HG03025 (cell line): ENCODE measurements around the gene SRP14.
"Not testable (repeated sequence)": the region's sequence is repeated elsewhere in the genome, so short reads cannot be mapped to it uniquely, and the experiment has no call there.

Experiments
- ATAC-seq: cut with Tn5 transposase; IDR thresholded peaks from one replicate; pipeline ENCODE4 v1.9.1; 2021; ENCODE audit warnings: mild to moderate bottlenecking, moderate library complexity; ENCODE audit not compliant: unreplicated experiment, low FRiP score

Gene SRP14

DNA sequence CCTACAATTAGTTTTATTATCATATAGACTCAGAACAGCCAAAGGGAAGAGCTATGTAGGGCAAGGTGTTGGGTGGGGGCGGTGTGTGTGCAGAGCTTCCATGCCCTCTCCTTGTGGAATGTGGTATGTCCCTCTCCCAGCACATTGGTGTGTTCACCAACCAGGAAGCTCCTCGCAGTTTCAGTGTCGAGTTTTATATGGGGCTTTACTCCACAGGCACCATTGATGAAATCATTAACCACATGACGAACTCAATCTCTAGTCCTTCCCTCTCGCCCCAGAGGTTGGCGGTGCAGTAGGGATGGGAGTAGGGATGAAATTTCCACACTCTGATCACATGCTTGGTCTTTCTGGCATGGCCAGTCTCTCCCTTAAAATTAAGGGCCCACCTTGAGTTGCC is 13.6 kb upstream of the SRP14 start:
- no peak for ATAC-seq

DNA sequence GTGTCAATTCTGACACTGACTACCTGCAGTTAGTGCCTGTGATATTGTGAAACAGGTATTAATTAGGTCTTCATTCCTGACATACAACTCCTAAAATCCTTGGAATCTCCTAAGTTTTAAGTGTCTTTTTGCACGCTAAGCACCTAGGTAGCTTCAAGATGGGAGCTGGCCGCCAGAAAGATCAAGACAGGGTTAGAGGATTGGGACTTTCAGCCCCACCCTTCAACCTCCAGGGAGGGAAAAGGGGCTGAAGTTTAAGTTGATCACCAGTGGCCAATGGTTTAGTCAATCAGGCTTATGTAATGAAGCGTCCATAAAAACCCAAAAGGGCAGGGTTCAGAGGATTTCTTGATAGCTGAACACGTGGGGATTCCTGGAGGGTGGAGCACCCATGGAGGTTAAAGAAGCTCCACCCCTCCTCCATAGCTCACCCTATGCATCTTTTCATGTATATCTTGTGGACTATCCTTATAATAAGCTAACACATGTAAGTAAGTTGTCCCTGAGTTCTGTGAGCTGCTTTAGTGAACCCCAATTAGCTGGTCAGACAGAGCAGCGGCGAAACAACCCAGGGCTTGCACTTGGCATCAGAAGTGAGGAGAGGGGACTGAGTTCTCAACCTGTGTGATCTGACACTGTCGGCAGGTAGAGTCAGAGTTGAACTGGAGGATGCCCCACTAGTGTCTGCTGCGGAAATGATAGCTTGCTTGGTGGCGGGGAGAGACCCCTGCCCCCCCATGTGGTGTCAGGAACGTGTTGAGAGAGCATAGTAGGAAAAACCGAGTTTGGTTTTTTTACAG is 12.8 kb upstream of the SRP14 start:
- ATAC-seq, result no peak

DNA sequence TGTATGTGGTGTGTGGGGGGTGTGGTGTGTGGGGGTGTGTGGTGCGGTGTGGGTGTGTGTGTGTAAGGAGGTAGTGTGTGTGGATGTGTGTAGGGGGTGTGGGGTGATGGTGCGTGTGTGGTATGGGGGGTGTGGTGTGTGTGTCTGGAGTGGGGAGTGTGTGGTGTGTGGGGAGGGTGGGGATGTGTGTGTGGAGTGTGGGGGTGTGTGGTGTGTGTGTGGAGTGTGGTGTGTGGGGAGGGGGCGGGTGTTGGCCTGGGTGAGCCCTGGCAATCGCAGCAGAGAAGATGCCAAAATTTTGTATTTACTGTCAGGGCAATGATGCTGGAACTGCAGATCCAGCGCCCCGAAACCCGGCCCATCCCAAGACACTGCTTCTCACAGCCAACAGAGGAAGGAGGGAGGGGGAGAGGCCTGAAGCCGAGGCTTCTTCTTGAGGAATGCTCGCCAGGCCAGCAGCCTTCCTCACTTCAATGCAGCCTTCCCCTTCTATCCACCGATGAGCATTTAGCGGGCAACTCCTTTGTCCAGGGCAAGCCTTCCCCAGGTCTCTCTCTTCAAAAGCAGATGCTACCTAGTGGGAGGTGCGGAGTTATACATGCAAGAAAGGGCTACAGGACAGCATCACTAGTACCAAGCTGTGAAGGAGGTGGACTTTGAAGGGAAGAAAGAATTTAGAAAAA is 11.9 kb upstream of the SRP14 start:
- no peak for ATAC-seq

DNA sequence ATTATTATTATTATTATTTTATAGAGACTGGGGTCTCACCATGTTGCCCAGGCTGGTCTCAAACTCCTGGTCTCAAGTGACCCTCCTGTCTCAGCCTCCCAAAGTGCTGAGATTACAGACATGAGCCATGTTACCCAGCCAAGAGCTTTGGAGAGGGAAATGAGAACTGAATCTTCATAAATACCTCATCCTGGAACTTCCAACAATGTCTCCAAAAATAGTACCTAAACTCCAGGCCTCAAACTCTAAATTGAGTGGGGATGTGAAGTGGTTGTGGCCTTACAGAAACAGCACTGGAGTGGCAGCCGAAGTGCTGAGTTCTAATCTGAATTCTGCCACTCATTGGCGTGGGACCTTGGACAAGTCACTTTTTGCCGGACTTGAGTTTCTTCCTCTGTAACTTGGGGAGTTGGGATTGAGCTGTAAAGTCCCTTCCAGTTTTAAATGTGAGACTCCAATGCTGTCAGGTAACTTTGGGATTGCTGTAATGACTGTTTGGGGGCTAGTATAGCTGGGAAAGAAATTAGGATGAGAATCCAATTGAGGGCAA is 10.0 kb upstream of the SRP14 start:
- ATAC-seq, result no peak

DNA sequence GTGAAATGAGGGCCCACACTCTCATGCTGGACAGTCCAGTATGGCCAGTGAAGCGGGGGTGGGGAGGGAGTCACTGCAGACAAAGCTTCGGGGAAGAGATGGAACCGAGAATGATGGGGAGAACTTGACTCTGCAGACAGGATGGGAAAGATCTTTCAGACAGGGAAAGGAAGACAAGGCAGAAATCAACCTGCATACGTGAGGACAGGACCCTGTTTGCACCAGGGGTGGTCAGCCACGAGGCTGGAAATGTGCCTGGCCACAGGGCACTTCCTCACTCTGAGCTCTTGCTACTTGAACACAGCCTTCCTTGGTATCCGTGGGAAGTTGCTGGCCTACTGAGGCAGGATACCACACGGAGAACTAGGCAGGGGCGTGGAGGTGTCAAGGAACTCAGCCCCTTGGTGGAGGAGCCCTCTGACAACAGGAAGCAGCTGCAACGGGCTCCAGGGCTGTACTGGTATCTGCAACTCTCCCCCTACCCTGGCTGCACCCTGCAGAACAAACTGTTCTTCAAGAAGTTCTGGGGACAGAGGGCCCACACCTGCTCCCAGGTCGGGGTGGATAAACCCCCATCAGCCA is 9.3 kb upstream of the SRP14 start:
- ATAC-seq, result no peak

DNA sequence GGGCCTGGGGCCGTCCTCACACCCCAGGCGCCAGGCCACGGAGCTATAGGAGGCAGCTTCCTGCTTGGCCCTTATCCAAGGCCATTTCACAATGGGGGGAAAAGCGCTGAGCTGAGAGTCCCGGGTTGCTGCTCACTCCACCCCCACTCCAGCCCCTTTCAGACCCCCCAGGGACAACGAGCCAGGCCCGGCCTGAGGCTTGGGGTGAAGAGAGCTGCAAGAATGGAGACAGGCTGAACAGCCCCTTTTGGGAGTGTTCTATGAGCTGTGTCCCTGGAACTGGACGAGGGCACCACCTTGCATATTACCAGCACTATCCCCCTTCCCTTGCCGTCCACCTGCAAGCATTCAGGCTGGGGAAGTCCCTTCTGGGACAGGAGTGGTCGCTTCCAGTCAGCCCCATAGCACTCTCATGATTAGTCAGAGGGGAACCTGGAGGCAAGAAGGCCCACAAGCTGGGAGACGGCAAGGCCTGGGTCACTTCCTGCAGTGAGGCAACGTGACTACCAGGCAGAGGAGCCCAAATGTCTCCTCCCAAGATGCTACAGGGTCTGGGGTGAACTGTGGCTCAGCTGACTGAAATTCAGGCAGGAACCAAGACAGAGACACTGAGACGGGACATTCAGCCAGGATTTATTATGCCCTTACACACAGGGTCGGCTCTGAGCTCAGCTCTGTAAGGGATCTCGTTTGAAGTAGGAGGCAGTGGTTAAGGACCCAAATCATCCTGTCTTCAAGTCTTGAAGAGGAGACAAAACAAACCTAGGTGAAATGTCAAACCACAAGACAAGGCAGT is 8.6 kb upstream of the SRP14 start:
- peak; percentile 39 for ATAC-seq

DNA sequence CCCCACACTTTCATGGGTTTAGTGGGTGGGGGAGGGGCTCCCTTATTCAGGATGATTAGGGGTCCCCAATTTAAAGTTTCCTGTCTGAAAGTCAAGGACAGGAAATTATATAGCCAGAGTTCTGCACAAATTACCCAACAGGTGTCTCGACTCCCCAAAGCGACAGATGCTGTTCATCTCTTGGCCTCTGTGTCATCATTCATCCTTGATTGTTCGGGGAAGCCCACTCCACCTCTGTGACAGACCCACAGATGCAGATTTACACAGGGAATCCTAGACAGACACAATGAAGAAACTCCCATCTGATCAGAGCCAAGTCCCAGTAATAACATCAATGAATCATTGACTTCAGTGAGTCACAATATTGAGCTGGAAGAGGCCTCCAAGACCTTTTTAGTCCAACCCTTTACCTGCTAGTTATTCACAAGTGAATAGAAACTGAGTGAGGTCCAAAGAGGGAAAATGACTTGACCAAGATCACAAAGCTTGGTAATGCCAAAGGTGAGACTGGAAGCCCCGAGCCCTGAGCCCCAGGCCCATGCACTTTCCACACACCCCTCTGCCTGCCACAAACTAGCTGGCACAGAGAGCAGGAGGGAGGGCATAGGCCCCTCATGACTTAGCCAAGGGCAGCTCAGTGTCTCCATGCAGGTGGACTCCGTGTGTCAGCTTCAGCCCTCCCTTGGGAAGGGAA is 7.9 kb upstream of the SRP14 start:
- no peak for ATAC-seq

DNA sequence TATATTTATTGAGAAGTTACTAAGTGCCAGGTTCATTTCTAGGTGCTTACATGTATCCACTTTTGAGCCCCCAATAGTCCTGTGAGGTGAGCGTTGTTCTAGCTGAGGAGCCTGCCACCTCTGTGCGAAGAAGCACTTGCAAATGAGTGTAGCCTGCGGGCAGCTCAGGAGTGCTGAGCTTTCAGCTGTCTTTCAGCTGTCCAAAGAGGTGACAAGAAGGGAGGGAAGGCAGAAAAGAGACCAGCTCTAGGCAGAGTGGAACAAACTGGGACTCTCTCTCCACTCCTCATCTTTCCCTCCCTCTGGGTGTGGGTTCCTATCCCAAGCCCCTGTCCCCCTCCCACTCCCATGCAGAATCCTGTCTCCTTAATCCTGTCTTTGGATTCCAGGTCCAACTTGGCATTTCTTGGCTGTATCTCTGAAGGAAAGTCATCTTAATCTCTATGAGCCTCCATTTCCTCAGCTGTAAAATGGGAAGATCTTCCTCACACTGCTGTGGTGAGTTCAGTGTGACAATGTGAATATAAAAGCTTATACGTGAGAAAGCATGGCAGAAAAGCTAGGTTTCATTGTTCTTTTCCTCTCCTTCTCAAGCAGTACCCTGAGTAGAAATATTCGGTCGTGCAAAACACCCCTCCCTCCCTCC is 6.7 kb upstream of the SRP14 start:
- ATAC-seq, result no peak

DNA sequence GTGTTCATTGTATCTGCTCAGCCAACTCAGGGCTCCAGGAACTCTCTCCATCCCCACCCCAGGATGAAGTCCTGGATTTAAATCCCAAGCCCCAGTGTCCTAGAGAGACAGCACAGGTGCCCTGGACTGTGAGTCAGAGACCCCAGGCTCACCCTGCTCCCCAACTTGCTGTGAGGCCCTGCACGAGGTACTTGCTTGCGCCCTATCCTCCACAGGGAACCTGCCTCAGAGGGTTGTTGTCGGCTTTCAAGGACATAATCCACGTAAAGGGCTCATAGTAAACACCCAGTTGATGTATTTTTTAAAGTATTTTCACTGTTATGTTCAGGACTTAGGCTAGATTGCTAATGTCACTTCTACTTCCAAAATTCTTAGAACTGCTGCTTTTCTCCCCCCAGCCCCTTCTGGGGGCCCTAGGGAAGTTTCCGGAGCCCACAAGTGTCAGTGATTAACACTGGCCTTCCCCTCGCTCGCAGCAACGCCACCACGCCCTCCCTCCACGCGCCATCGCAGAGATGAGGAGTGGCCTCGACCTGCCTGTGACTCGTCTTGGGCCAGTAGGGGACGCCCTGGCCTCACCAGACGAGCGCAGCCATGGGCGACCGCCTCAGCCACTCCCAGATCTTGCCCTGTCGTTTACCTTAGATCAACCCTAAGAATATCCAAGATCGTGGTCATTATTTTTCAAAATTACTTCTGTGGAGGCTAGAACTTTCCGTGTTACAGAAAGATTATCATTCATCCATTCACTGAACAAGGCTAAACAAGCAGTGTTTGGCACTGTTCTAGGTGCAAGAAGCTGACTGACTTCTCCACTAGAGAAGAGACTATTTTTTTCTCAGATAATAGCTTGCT is 6.0 kb upstream of the SRP14 start:
- ATAC-seq, result peak; percentile 56

DNA sequence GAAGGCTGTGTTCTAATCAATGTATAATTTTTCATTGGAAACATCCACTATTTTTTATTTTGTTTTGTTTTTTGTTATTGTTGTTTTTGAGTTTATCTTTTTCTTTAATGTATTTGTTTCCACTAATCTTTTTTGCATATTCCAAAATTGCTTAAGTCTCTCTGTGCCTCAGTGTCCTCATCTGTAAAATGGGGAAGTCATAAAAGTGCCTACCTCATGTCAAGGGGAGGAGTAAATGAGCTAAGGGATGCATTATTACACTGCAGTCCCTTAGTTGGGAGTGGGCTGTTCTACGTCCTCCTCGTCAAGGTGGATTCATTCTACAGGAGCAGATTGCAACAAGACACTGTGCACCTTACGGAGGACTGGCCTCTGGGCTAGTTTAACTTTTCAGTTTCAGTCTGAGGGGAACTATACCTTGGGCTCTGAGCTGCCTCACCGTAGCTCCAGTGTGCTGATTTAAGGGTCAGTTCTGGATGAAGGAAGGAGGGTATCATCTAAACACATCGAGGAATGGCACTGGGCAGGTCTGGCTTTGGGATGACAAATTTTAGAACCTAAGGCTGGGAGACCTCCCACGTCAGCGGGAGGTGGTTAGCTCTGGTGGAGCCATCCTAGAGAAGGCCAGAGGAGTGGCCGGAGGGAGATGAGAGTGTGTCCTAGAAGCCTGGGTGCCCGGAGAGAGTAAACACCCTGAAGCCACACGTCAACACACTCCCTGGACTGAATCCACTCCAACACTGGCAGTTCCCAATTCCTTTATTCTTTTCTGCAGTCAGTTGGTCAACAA is 5.1 kb upstream of the SRP14 start:
- no peak for ATAC-seq

DNA sequence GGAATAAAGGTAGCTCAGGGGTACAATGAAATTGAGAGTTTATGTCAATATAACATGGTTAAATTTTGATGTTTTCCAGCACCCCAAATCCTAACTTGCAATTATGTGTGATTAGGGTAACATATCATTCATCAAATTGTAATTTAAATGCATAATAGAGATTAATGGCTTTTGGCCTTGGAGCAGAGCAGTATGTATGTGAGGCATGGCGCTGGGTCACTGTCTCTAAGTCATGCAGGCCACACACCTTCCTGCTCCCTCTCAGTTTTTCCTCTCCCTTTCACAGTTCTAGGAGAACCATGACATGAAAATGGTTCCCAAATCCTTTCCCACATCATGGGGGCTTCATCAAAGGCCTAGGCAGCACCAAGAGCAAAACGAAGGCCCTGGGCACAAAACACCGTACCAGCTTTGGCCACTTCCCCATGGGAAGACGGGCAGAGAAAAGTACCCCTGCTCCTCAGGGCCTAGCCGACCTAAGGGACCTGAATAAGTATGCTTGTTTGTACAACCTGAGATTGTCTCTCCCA is 3.9 kb upstream of the SRP14 start:
- ATAC-seq, result no peak

DNA sequence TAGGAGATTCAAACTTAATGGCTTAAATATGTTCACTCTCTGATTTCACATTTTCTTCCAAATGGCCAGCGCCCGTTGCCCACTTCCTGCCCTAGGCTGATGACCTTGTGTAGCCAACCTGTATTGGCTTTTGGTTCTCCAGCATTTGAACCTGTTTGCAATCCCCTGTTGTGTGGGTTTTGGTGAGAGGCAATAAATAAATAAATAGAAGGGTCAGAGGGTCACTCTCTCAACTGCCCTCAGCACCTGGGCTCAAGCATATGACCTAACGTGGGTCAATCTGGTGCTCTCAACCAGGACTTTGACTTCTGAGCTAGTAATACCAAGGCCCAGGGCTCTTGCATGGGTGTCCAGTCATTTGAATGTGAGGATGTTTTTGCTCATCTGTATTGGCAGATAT is 1.8 kb upstream of the SRP14 start:
- ATAC-seq, result no peak

DNA sequence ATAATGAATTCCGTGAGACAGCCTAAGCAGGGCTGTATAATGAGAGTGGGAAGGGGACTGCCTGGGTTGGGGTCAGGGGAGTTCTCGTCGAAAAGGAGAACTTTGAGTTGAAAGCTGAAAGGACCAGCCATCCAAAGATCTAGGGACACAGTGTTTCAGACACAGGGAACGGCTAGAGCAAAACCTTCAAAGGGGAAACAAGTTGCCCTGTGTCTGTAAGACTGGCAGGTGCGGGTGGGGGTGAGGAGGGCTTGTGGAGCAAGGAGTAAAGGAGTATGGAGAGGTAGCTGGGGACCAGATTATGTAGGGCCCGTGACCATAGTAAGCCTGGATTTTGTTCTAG is 1.3 kb upstream of the SRP14 start:
- ATAC-seq, result no peak

DNA sequence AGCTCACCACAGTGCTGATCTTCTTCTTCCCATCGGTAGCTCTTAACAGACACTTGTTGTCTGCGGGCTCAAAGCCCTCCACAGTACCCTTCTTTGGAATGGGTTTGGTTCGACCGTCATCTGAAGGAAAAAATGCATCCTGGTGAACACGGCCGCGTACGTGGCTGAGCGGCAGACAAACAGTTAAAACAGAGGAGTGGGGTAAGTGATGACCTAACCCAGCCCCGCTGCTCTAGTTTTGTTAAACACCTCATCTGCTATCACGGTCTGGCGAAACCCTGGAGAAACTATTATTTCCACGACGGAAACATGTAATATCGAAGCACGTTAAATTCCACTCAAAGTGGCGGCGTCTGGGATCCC is 725 bp downstream of the SRP14 start:
- no peak for ATAC-seq

DNA sequence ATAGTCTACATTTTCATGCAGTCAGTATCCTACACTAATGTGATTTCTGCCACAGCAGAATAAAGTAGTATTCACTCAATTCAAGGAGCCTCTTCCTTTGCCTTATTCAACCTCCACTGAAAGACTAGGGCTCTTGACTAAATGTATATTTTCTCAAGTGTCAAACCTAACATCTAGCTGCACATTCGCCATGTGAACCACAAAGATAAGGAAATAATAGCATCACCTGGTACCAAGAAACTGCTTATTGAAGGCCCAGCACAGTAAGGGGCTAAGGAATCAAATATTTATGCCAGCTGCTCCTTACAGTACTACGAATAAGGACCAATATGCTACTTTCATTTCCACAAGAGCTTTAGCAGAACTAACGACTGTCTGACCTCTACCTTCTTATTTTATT is 1.3 kb downstream of the SRP14 start:
- ATAC-seq, result no peak

DNA sequence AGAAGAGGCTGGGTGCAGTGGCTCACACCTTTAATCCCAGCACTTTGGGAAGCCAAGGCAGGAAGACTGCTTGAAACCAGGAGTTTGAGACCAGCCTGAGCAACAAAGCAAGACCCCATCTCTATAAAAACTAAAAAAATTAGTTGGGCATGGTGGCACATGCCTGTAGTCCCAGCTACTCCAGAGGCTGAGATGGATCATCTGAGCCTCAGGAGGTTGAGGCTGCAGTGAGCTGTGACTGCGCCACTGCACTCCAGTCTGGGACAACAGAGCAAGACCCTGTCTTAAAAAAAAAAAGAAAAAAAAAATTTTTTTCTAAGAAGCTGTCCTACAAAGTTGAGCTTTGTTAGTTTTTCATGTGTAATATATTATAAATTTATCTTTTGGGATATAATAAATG is 3.8 kb downstream of the SRP14 start:
- ATAC-seq, result not testable (repeated sequence)

DNA sequence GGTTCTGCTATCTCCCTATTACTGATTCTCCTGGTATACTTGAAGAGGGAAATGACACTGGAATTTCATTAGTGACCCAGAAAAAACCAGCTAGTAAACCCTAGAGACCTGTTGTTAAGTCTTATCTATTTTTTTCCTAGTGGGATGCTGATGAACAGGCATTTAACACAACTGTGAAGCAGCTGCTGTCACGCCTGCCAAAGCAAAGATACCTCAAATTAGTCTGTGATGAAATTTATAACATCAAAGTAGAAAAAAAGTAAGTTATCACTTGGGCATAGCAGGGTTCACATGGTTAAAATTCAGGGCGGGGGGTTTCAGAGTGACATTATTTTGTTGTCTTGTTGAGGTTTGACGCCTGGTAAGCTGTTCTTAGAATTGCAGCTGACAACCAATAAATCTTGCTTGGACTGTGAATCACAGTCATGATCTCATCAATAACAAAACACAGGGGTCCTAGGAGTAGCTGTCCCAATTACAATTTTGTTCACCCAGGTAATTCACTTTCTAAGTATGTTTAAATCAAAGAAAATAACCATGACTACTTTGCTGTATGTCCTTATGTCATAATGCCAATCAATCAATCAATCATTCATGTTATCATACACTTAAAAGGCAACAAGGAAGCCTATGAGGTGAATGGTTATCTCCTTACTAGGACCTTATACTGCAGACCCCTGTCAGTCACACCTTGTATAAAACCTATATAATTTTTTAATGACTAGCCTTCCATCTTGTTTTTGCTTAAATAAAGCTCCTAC is 4.6 kb downstream of the SRP14 start:
- no peak for ATAC-seq
